Hepatocyte (in vitro differentiated cells): Measurements from ENCODE around the gene UBL3. TPM values are rescaled to one million over a fixed set of nuclear protein-coding genes. Genes with fewer than 3 reads are reported as not detected.

Experiments used
- DNase-seq: peaks from one replicate; pipeline ENCODE4 v3.0.0-alpha.2; 2016; ENCODE audit warnings: low spot score
- H2AFZ ChIP-seq: fragments of 200-600 bp; sonication (generic); 2 replicates; pipeline ENCODE4 v1.6.0; 2016; ENCODE audit warnings: antibody characterized with exemption, mild to moderate bottlenecking
- H3K27ac ChIP-seq: fragments of 200-600 bp; sonication (generic); 2 replicates; pipeline ENCODE4 v1.5.1; 2016; ENCODE audit warnings: mild to moderate bottlenecking
- H3K27me3 ChIP-seq: fragments of 200-600 bp; sonication (generic); 2 replicates; pipeline ENCODE4 v1.6.1; 2016
- H3K36me3 ChIP-seq: fragments of 200-600 bp; sonication (generic); replicated peaks from 2 replicates; pipeline ENCODE4 v1.5.1; 2016; ENCODE audit warnings: low read depth; ENCODE audit not compliant: insufficient read depth
- H3K4me1 ChIP-seq: fragments of 200-600 bp; sonication (generic); 2 replicates; pipeline ENCODE4 v1.5.1; 2016; ENCODE audit warnings: mild to moderate bottlenecking, moderate library complexity; ENCODE audit not compliant: insufficient read depth
- H3K4me2 ChIP-seq: fragments of 200-600 bp; sonication (generic); 2 replicates; pipeline ENCODE4 v1.6.0; 2016
- H3K4me3 ChIP-seq: fragments of 200-600 bp; sonication (generic); 2 replicates; pipeline ENCODE4 v1.5.1; 2016; ENCODE audit warnings: mild to moderate bottlenecking
- H3K79me2 ChIP-seq: fragments of 200-600 bp; sonication (generic); 2 replicates; pipeline ENCODE4 v1.6.0; 2017; ENCODE audit warnings: mild to moderate bottlenecking
- H3K9me2 ChIP-seq: fragments of 200-600 bp; sonication (generic); replicated peaks from 2 replicates; pipeline ENCODE4 v1.6.0; 2017; ENCODE audit warnings: mild to moderate bottlenecking; ENCODE audit not compliant: insufficient read depth
- H3K9me3 ChIP-seq: fragments of 200-600 bp; sonication (generic); 2 replicates; pipeline ENCODE4 v1.5.1; 2016; ENCODE audit warnings: low read depth, mild to moderate bottlenecking
- H4K20me1 ChIP-seq: fragments of 200-600 bp; sonication (generic); 2 replicates; pipeline ENCODE4 v1.6.0; 2016; ENCODE audit warnings: mild to moderate bottlenecking; ENCODE audit not compliant: insufficient read depth, poor library complexity, severe bottlenecking
- EZH2 ChIP-seq: fragments of 200-600 bp; sonication (generic); IDR thresholded peaks from 2 replicates; pipeline ENCODE4 v1.6.1; 2016; ENCODE audit warnings: antibody characterized with exemption, mild to moderate bottlenecking, borderline replicate concordance
- EZH2phosphoT487 ChIP-seq: fragments of 200-600 bp; sonication (generic); IDR thresholded peaks from one replicate; pipeline ENCODE4 v1.6.1; 2018; ENCODE audit warnings: antibody characterized with exemption, mild to moderate bottlenecking, low read depth, moderate library complexity; ENCODE audit not compliant: unreplicated experiment, severe bottlenecking
- WGBS: methylation state at CpG from one replicate; pipeline ENCODE4 v1.1.6; 2016; ENCODE audit warnings: low lambda C conversion rate; ENCODE audit errors: missing lambda C conversion rate; 5-methylcytosine and 5-hydroxymethylcytosine counted together
- polyA plus RNA-seq: library from polyadenylated mRNA; unstranded; fragments of >200 nt; fragmentation: Nextera tagmentation; extraction: Ambion mirVana; gene quantifications from 2 replicates; pipeline ENCODE4 v1.2.1, GENCODE V29; 2016
- total RNA-seq: library from RNA; depleted of rRNA; stranded (reverse); fragments of >200 nt; gene quantifications from 2 replicates; pipeline ENCODE4 v1.2.3, GENCODE V29; 2014
- TF ChIP-seq, protein P1 (sequence below): fragments of 200-600 bp; sonication (generic); IDR thresholded peaks from 2 replicates; pipeline ENCODE4 v1.5.1; 2016; ENCODE audit warnings: antibody characterized with exemption, mild to moderate bottlenecking; ENCODE audit not compliant: poor library complexity

The UBL3 gene
- total and polyA plus RNA-seq, 2 experiments from 2014 or later = 27.7 to 58.6 TPM

GRCh38 chr13:29733147-29733611 is 117.2 kb downstream of the UBL3 start:
- Histone ChIP-seq H2AFZ (no peak overlapping the region), H3K27me3 (peaks cover 13% of the 10 kb centered on the region), H3K36me3 (no peaks in the 10 kb centered on the region), H3K4me2 (no peak overlapping the region), H3K4me3 (no peak overlapping the region), H3K27ac (no peak overlapping the region), H3K4me1 (no peaks in the 10 kb centered on the region), H3K79me2 (no peaks in the 10 kb centered on the region), H4K20me1 (no peaks in the 10 kb centered on the region), H3K9me3 (no peaks in the 10 kb centered on the region), H3K9me2 (no peaks in the 10 kb centered on the region)
- TF ChIP-seq EZH2 = no peak
- TF ChIP-seq EZH2phosphoT487 = no peak
- TF ChIP-seq, protein P1, sequence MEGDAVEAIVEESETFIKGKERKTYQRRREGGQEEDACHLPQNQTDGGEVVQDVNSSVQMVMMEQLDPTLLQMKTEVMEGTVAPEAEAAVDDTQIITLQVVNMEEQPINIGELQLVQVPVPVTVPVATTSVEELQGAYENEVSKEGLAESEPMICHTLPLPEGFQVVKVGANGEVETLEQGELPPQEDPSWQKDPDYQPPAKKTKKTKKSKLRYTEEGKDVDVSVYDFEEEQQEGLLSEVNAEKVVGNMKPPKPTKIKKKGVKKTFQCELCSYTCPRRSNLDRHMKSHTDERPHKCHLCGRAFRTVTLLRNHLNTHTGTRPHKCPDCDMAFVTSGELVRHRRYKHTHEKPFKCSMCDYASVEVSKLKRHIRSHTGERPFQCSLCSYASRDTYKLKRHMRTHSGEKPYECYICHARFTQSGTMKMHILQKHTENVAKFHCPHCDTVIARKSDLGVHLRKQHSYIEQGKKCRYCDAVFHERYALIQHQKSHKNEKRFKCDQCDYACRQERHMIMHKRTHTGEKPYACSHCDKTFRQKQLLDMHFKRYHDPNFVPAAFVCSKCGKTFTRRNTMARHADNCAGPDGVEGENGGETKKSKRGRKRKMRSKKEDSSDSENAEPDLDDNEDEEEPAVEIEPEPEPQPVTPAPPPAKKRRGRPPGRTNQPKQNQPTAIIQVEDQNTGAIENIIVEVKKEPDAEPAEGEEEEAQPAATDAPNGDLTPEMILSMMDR = no peak
- WGBS = 73% methylated on average over 5 of the region's 5 CpGs
- peak; percentile 52 for DNase-seq

DNA sequence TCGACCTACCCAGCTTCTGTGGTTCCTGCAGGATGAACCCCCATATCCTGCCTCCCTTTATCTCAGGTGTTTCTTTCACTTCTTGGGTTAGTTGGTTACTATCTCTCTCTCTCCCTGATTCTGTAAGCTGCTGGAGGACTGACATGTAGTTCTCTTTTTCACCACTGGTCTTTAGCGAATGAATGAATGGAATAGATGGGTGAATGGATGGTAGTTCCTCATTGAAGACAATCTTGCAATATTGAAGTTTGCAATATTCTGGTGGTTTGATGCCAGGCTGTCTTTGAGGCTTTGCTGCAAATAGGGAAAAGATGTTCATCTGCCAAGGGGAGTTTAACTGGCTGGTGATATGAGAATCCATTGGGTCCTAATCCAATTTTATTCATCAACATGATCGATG is 120.2 kb downstream of the UBL3 start:
- TF ChIP-seq EZH2 (no peak), EZH2phosphoT487 (no peak)
- TF ChIP-seq, protein P1 = no peak
- no peaks in the 10 kb centered on the region for H3K79me2 ChIP-seq
- H3K36me3 ChIP-seq = no peaks in the 10 kb centered on the region
- H3K9me3 ChIP-seq = no peaks in the 10 kb centered on the region
- H3K4me3 ChIP-seq = no peak overlapping the region
- WGBS = 68% methylated on average over 3 of the region's 3 CpGs
- no peak overlapping the region for H3K27ac ChIP-seq
- no peaks in the 10 kb centered on the region for H4K20me1 ChIP-seq
- no peaks in the 10 kb centered on the region for H3K4me1 ChIP-seq
- peaks cover 13% of the 10 kb centered on the region for H3K27me3 ChIP-seq
- no peaks in the 10 kb centered on the region for H3K9me2 ChIP-seq
- no peak overlapping the region for H2AFZ ChIP-seq
- H3K4me2 ChIP-seq = no peak overlapping the region
- DNase-seq = no peak

DNA sequence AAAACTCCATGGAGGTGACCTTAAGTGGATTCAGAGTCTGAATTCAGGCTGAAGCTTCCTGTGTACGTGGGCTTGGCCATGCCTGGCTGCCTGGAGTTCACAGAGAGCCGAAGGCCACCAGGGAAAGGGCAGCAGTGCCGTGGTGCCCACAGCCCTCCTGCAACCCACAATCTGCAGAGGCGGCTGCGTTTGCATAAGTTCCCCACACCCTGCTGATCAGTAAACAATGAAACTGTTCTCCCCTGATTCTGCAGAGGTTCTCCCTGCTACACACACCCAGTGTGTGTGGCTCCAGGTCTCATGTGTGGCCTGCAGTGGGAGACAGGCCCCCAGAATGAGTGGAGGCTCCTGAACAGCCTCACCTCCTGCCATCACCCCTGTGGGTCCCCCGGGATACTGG is 128.0 kb downstream of the UBL3 start:
- TF ChIP-seq EZH2phosphoT487 = no peak
- TF ChIP-seq EZH2 = no peak
- TF ChIP-seq, protein P1 = no peak
- H3K9me3 ChIP-seq = no peaks in the 10 kb centered on the region
- DNase-seq = no peak
- 72% methylated on average over 6 of the region's 6 CpGs for WGBS
- no peaks in the 10 kb centered on the region for H3K4me1 ChIP-seq
- H3K9me2 ChIP-seq = no peaks in the 10 kb centered on the region
- no peaks in the 10 kb centered on the region for H3K79me2 ChIP-seq
- no peaks in the 10 kb centered on the region for H3K27me3 ChIP-seq
- H3K4me2 ChIP-seq = no peak overlapping the region
- no peaks in the 10 kb centered on the region for H4K20me1 ChIP-seq
- H3K27ac ChIP-seq = no peak overlapping the region
- H3K36me3 ChIP-seq = no peaks in the 10 kb centered on the region
- no peak overlapping the region for H3K4me3 ChIP-seq
- H2AFZ ChIP-seq = no peak overlapping the region

GRCh38 chr13:29721766-29722165 is 128.7 kb downstream of the UBL3 start:
- DNase-seq = no peak
- Histone ChIP-seq H3K4me3 (no peak overlapping the region), H3K27me3 (no peaks in the 10 kb centered on the region), H3K4me2 (no peak overlapping the region), H3K4me1 (no peaks in the 10 kb centered on the region), H3K9me2 (no peaks in the 10 kb centered on the region), H3K9me3 (no peaks in the 10 kb centered on the region), H2AFZ (no peak overlapping the region), H3K79me2 (no peaks in the 10 kb centered on the region), H3K36me3 (no peaks in the 10 kb centered on the region), H4K20me1 (no peaks in the 10 kb centered on the region), H3K27ac (no peak overlapping the region)
- TF ChIP-seq, protein P1 = no peak
- no peak for TF ChIP-seq EZH2phosphoT487
- 97% methylated on average over 13 of the region's 13 CpGs for WGBS
